Measurements from ENCODE around the gene SPATA31A6.
"Not testable (repeated sequence)": the region's sequence is repeated elsewhere in the genome, so short reads cannot be mapped to it uniquely, and the experiment has no call there.

- TF ChIP-seq EZH2 (IDR thresholded peaks at IDR 0.05); POLR2AphosphoS5 (IDR thresholded peaks at IDR 0.05; ENCODE audit: borderline replicate concordance, low read depth, low read length): not testable (repeated sequence)
These were observed 36.4 kb downstream of the SPATA31A6 start for GRCh38 chr9:42219861-42220260.
